Measurements from ENCODE around the gene ARAF. TPM values are rescaled to one million over a fixed set of nuclear protein-coding genes. Genes with fewer than 3 reads are reported as not detected.

Gene ARAF
- polyA plus RNA-seq, 1 donor from 2014 or later = 25.0 TPM

DNA sequence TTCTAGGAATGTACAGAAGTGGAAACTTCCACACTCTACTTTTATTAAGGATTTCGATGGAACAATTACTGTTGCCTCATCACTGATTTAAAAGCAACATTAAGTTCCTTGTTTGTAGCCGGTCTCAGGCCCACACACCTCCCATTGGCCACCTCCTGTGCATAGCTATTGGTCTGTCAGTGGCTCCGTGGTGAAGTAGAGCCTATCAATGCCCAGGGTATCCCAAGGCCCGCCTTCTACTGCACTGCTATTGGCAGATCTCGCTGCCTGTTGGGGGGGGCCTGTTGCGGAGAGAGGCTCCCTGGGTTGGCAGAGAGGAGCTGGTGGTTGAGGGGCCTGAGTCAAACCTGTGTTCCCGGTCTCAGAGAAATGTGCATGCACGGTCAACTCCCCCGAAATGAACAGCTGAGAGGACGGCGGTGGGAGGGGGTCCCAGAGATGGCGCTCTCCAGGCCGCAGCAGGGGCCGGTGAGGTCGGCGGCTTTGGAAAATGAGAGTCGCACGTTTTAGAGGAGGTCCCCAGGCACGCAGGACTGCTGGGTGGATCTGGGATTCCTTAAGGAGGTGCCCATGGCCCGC is 4.9 kb upstream of the ARAF start:
- no peaks in the 10 kb centered on the region for H3K36me3 ChIP-seq (ENCODE audit: insufficient read depth, low read length)
- H3K9ac ChIP-seq (ENCODE audit: low read length) = peak overlapping the region; percentile 68
- H3K9me2 ChIP-seq (ENCODE audit: insufficient read depth, low read length) = no peaks in the 10 kb centered on the region
- H3K4me3 ChIP-seq (ENCODE audit: low read length) = peak overlapping the region; percentile 67
- no peaks in the 10 kb centered on the region for H3F3A ChIP-seq (ENCODE audit: insufficient read depth, low read length, poor library complexity, severe bottlenecking)
- TF ChIP-seq MXI1 (conservative IDR thresholded peaks at IDR 0.05; ENCODE audit: poor library complexity, severe bottlenecking) (peak; percentile 48), SMC3 (conservative IDR thresholded peaks at IDR 0.05; ENCODE audit: poor library complexity) (no peak), POLR2AphosphoS5 (IDR thresholded peaks at IDR 0.05) (peak; percentile 67), RAD21 (conservative IDR thresholded peaks at IDR 0.05) (peak; percentile 9)
- no peaks in the 10 kb centered on the region for H4K20me1 ChIP-seq (ENCODE audit: insufficient read depth)
- H3K27me3 ChIP-seq (ENCODE audit: insufficient read depth, low read depth, low read length) = no peaks in the 10 kb centered on the region
- H3K27ac ChIP-seq (ENCODE audit: low read length) = peak overlapping the region; percentile 71
- no peaks in the 10 kb centered on the region for H3K79me2 ChIP-seq (replicated peaks; ENCODE audit: insufficient read depth, low read length)
- no peaks in the 10 kb centered on the region for H3K9me3 ChIP-seq (ENCODE audit: low read length)
- peak overlapping the region; percentile 48 for H3K4me2 ChIP-seq (ENCODE audit: low read length)
- no peak overlapping the region for H2AFZ ChIP-seq (ENCODE audit: low read depth, low read length)

GRCh38 chrX:47558436-47558835 is 2.6 kb upstream of the ARAF start:
- H3K27ac ChIP-seq (ENCODE audit: low read length) = no peak overlapping the region
- H2AFZ ChIP-seq (ENCODE audit: low read depth, low read length) = no peak overlapping the region
- no peak overlapping the region for H3K4me2 ChIP-seq (ENCODE audit: low read length)
- H4K20me1 ChIP-seq (ENCODE audit: insufficient read depth) = no peaks in the 10 kb centered on the region
- no peaks in the 10 kb centered on the region for H3F3A ChIP-seq (ENCODE audit: insufficient read depth, low read length, poor library complexity, severe bottlenecking)
- H3K79me2 ChIP-seq (replicated peaks; ENCODE audit: insufficient read depth, low read length) = peaks cover 7% of the 10 kb centered on the region
- H3K4me3 ChIP-seq (ENCODE audit: low read length) = no peak overlapping the region
- H3K9me2 ChIP-seq (ENCODE audit: insufficient read depth, low read length) = no peaks in the 10 kb centered on the region
- TF ChIP-seq REST (IDR thresholded peaks at IDR 0.05; ENCODE audit: borderline replicate concordance) = no peak
- H3K27me3 ChIP-seq (ENCODE audit: insufficient read depth, low read depth, low read length) = no peaks in the 10 kb centered on the region
- H3K36me3 ChIP-seq (ENCODE audit: insufficient read depth, low read length) = no peaks in the 10 kb centered on the region
- no peak overlapping the region for H3K9ac ChIP-seq (ENCODE audit: low read length)
- no peaks in the 10 kb centered on the region for H3K9me3 ChIP-seq (ENCODE audit: low read length)

GRCh38 chrX:47560179-47560933 is 649 bp upstream of the ARAF start:
- Histone ChIP-seq H3K36me3 (ENCODE audit: insufficient read depth, low read length) (no peaks in the 10 kb centered on the region), H3F3A (ENCODE audit: insufficient read depth, low read length, poor library complexity, severe bottlenecking) (no peaks in the 10 kb centered on the region), H4K20me1 (ENCODE audit: insufficient read depth) (no peaks in the 10 kb centered on the region), H3K9me3 (ENCODE audit: low read length) (no peaks in the 10 kb centered on the region), H3K27me3 (ENCODE audit: insufficient read depth, low read depth, low read length) (no peaks in the 10 kb centered on the region), H3K4me3 (ENCODE audit: low read length) (peak overlapping the region; percentile 78), H3K4me2 (ENCODE audit: low read length) (no peak overlapping the region), H3K9ac (ENCODE audit: low read length) (peak overlapping the region; percentile 50), H3K79me2 (replicated peaks; ENCODE audit: insufficient read depth, low read length) (peaks cover 7% of the 10 kb centered on the region), H3K27ac (ENCODE audit: low read length) (peak overlapping the region; percentile 45), H3K9me2 (ENCODE audit: insufficient read depth, low read length) (no peaks in the 10 kb centered on the region), H2AFZ (ENCODE audit: low read depth, low read length) (peak overlapping the region; percentile 21)
- TF ChIP-seq EZH2 (IDR thresholded peaks at IDR 0.05; ENCODE audit: borderline replicate concordance, insufficient read depth, low read length, poor library complexity, severe bottlenecking) = no peak
- TF ChIP-seq POLR2AphosphoS5 (IDR thresholded peaks at IDR 0.05) = no peak
- no peak for TF ChIP-seq MXI1 (conservative IDR thresholded peaks at IDR 0.05; ENCODE audit: poor library complexity, severe bottlenecking)
- no peak for TF ChIP-seq EP300 (conservative IDR thresholded peaks at IDR 0.05; ENCODE audit: poor library complexity, severe bottlenecking)
- no peak for TF ChIP-seq RAD21 (conservative IDR thresholded peaks at IDR 0.05)
- no peak for TF ChIP-seq SMC3 (conservative IDR thresholded peaks at IDR 0.05; ENCODE audit: poor library complexity)
- no peak for TF ChIP-seq CTCF (IDR thresholded peaks at IDR 0.05; ENCODE audit: poor library complexity, severe bottlenecking)
- no peak for TF ChIP-seq TAF1 (IDR thresholded peaks at IDR 0.05; ENCODE audit: low read depth)
- TF ChIP-seq REST (IDR thresholded peaks at IDR 0.05; ENCODE audit: borderline replicate concordance) = no peak

Data from neural cell (in vitro differentiated cells).